ENCODE data around the gene PSMD11. TPM values are rescaled to one million over a fixed set of nuclear protein-coding genes. Genes with fewer than 3 reads are reported as not detected.
"Not testable (repeated sequence)": the region's sequence is repeated elsewhere in the genome, so short reads cannot be mapped to it uniquely, and the experiment has no call there.

The PSMD11 gene
- total and polyA plus RNA-seq, 2 donors (not counting 3 experiments of a cell fraction or from before 2014, with no cell fraction given) = 59.4 to 153 TPM

GRCh38 chr17:32449963-32450362 is 5.7 kb downstream of the PSMD11 start:
- Histone ChIP-seq H3K4me1 (ENCODE audit: control insufficient read depth, extremely low read depth, insufficient read depth, low read length) (peaks cover 11% of the 10 kb centered on the region), H3K9me1 (replicated peaks; ENCODE audit: control insufficient read depth, extremely low read depth, insufficient read depth, low read length) (no peaks in the 10 kb centered on the region), H3K27ac (ENCODE audit: insufficient read depth, low read depth, low read length) (no peak overlapping the region), H3K9me3 (replicated peaks; ENCODE audit: control insufficient read depth, insufficient read depth, low read length) (no peaks in the 10 kb centered on the region), H3K4me3 (replicated peaks in 1 of 3; ENCODE audit: insufficient read depth in 1 of 3, low read depth in 1 of 3, low read length in 3 of 3) (no peak overlapping the region), H3K79me2 (ENCODE audit: control insufficient read depth, insufficient read depth, low read length) (peaks cover 81% of the 10 kb centered on the region), H3K4me2 (ENCODE audit: insufficient read depth, low read length) (no peak overlapping the region), H3K36me3 (ENCODE audit: control insufficient read depth in 2 of 2, extremely low read depth in 1 of 2, insufficient read depth in 2 of 2, low read length in 2 of 2) (peaks cover 13 to 25% of the 10 kb centered on the region in 2 experiments), H2AFZ (ENCODE audit: low read depth, low read length) (no peak overlapping the region), H3K27me3 (ENCODE audit: control insufficient read depth in 2 of 2, insufficient read depth in 2 of 2, low read length in 2 of 2) (no peaks in the 10 kb centered on the region), H3K9ac (replicated peaks; ENCODE audit: extremely low read depth, insufficient read depth, low read length) (no peak overlapping the region), H4K20me1 (replicated peaks; ENCODE audit: control insufficient read depth, extremely low read depth, insufficient read depth, low read length) (peaks cover 2% of the 10 kb centered on the region)
- ChIA-PET POLR2A (no interaction called here), CTCF (no interaction called here)
- FAIRE-seq = no peak
- no peak for TF ChIP-seq FOS (IDR thresholded peaks at IDR 0.05; ENCODE audit: borderline replicate concordance, insufficient read depth, low read length)
- TF ChIP-seq MYC (IDR thresholded peaks at IDR 0.05; ENCODE audit: low read depth, low read length) = no peak
- TF ChIP-seq MAX (IDR thresholded peaks at IDR 0.05; ENCODE audit: insufficient read depth, insufficient read length) = no peak
- TF ChIP-seq POLR2AphosphoS5 (IDR thresholded peaks at IDR 0.05; ENCODE audit: insufficient read depth, low read depth, low read length) = no peak
- TF ChIP-seq GATA2 (IDR thresholded peaks at IDR 0.05; ENCODE audit: insufficient read depth, insufficient read length, low read depth, low read length) = no peak
- no peak for TF ChIP-seq CTCF (IDR thresholded peaks at IDR 0.05; ENCODE audit: extremely low read depth in 1 of 2, insufficient read depth in 1 of 2, low read depth in 1 of 2, low read length in 2 of 2)
- no peak for TF ChIP-seq JUN (IDR thresholded peaks at IDR 0.05; ENCODE audit: borderline replicate concordance, insufficient read depth, insufficient read length, low read depth)
- TF ChIP-seq EZH2 (IDR thresholded peaks at IDR 0.05; ENCODE audit: borderline replicate concordance, low read depth, low read length, severe bottlenecking) = no peak
- no peak for TF ChIP-seq POLR2A (IDR thresholded peaks at IDR 0.05; ENCODE audit: low read depth, low read length)
- no TSS peak for BruUV-seq (replicated peaks)
- no peak for DNase-seq (ENCODE audit: low read depth, low spot score)
- intact Hi-C loops (cut with micrococcal nuclease) (no loop called here), dilution Hi-C loops (cut with MboI; ENCODE audit: extremely low pct_ligation_motif_present, low sequenced_read_pairs) (no loop called here)

- CTCF ChIA-PET; H4K20me1 ChIP-seq (replicated peaks; ENCODE audit: control insufficient read depth, extremely low read depth, insufficient read depth, low read length): not testable (repeated sequence)
Measured at GRCh38 chr17:32450379-32450778, 6.1 kb downstream of the PSMD11 start.

More at GRCh38 chr17:32450379-32450778, 6.1 kb downstream of the PSMD11 start:
- H3K27ac ChIP-seq (ENCODE audit: insufficient read depth, low read depth, low read length); intact Hi-C loops (cut with micrococcal nuclease); H3K4me3 ChIP-seq (replicated peaks in 1 of 3; ENCODE audit: insufficient read depth in 1 of 3, low read depth in 1 of 3, low read length in 3 of 3); H3K9me1 ChIP-seq (replicated peaks; ENCODE audit: control insufficient read depth, extremely low read depth, insufficient read depth, low read length); H3K9me3 ChIP-seq (replicated peaks; ENCODE audit: control insufficient read depth, insufficient read depth, low read length); H3K9ac ChIP-seq (replicated peaks; ENCODE audit: extremely low read depth, insufficient read depth, low read length); FAIRE-seq; BruUV-seq (replicated peaks); dilution Hi-C loops (cut with MboI; ENCODE audit: extremely low pct_ligation_motif_present, low sequenced_read_pairs); H3K4me2 ChIP-seq (ENCODE audit: insufficient read depth, low read length); H2AFZ ChIP-seq (ENCODE audit: low read depth, low read length); H3K27me3 ChIP-seq (ENCODE audit: control insufficient read depth in 2 of 2, insufficient read depth in 2 of 2, low read length in 2 of 2); POLR2A ChIA-PET; DNase-seq (ENCODE audit: low read depth, low spot score): not testable (repeated sequence)
- peaks cover 13 to 29% of the 10 kb centered on the region in 2 experiments for H3K36me3 ChIP-seq (ENCODE audit: control insufficient read depth in 2 of 2, extremely low read depth in 1 of 2, insufficient read depth in 2 of 2, low read length in 2 of 2)
- peaks cover 10% of the 10 kb centered on the region for H3K4me1 ChIP-seq (ENCODE audit: control insufficient read depth, extremely low read depth, insufficient read depth, low read length)
- peaks cover 81% of the 10 kb centered on the region for H3K79me2 ChIP-seq (ENCODE audit: control insufficient read depth, insufficient read depth, low read length)
